Measurements from ENCODE around the gene GAD1.

GAD1 gene

GRCh38 chr2:170887896-170888295 is 71.2 kb downstream of the GAD1 start:
- no peaks in the 10 kb centered on the region for H3K4me1 ChIP-seq
- H3K9ac ChIP-seq = no peak overlapping the region
- no peak for TF ChIP-seq Cebpa-rat (IDR thresholded peaks at IDR 0.05)
- H3K27me3 ChIP-seq = no peaks in the 10 kb centered on the region
- no peak overlapping the region for H3K4me3 ChIP-seq
- H3K36me3 ChIP-seq = no peaks in the 10 kb centered on the region
- no peak overlapping the region for H3K27ac ChIP-seq
- peaks cover 0 to 5% (median 0%) of the 10 kb centered on the region in 11 experiments; a peak in 1 of 22 replicates for H3K9me3 ChIP-seq (replicated peaks in 1 of 11)
- no peaks in the 10 kb centered on the region for H4K20me1 ChIP-seq
- H3K4me2 ChIP-seq = no peak overlapping the region

GRCh38 chr2:170891893-170892292 is 75.2 kb downstream of the GAD1 start:
- no peak overlapping the region for H3K4me2 ChIP-seq
- no peaks in the 10 kb centered on the region for H3K27me3 ChIP-seq
- no peaks in the 10 kb centered on the region for H4K20me1 ChIP-seq
- no peak for TF ChIP-seq Cebpa-rat (IDR thresholded peaks at IDR 0.05)
- no peaks in the 10 kb centered on the region for H3K36me3 ChIP-seq
- peaks cover 0 to 2% (median 0%) of the 10 kb centered on the region in 11 experiments; a peak in 1 of 22 replicates for H3K9me3 ChIP-seq (replicated peaks in 1 of 11)
- no peak overlapping the region for H3K4me3 ChIP-seq
- no peaks in the 10 kb centered on the region for H3K4me1 ChIP-seq
- H3K9ac ChIP-seq = no peak overlapping the region
- H3K27ac ChIP-seq = no peak overlapping the region

DNA sequence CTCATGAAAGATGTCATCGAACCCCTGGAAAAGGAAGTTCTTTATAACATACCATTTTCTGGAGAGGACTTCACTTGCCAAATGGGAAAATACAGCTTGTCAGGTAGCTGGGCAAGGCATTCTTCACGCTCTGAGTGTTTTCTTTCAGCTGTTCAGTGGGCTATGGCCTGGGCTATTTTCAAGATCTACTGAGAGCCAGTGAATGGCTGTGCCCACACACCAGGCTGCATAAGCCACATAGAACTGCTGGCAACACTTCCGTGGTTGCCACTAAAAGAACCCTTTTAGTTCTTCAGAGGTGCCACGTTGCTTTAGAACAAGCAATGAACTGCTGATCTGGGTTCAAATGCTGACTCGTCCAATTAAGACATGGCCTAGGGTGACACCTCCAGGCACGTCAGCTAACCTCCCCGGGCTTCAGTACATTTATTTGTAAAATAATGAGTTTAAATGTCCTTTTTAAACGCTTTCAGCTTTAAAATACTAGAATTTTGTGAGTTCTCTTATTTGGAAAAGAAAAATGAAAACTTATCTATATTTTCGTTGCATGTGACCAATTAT is 75.8 kb downstream of the GAD1 start:
- Histone ChIP-seq H3K9ac (no peak overlapping the region), H3K27me3 (no peaks in the 10 kb centered on the region), H3K9me3 (replicated peaks in 1 of 11) (no peaks in the 10 kb centered on the region), H3K4me2 (no peak overlapping the region), H4K20me1 (no peaks in the 10 kb centered on the region), H3K4me3 (no peak overlapping the region), H3K27ac (no peak overlapping the region), H3K4me1 (no peaks in the 10 kb centered on the region), H3K36me3 (no peaks in the 10 kb centered on the region)
- no peak for TF ChIP-seq Cebpa-rat (IDR thresholded peaks at IDR 0.05)

GRCh38 chr2:170895023-170895757 is 78.5 kb downstream of the GAD1 start:
- Histone ChIP-seq H3K9ac (no peak overlapping the region), H3K27me3 (no peaks in the 10 kb centered on the region), H3K9me3 (replicated peaks in 1 of 11) (no peaks in the 10 kb centered on the region), H3K36me3 (no peaks in the 10 kb centered on the region), H4K20me1 (no peaks in the 10 kb centered on the region), H3K4me1 (no peaks in the 10 kb centered on the region), H3K4me3 (no peak overlapping the region), H3K4me2 (no peak overlapping the region), H3K27ac (no peak overlapping the region)
- no peak for TF ChIP-seq Cebpa-rat (IDR thresholded peaks at IDR 0.05)

DNA sequence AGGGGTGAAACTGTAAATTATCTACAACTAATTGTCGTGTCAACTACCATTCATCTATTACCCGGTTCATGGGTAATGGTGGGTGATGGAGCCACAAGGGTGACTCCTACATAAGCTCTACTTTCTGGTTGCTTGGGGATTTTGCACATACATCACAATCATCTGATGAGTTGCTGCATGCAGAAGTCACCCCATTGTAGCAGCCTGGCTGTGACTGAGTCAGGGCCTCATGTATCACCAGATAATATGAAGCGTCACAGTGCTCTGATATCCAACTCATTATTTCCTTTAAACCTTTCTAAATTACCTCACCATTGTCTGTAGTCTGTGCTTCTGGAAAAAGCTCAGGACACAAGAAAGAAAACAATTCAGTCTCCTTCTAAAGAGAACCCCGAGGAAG is 79.9 kb downstream of the GAD1 start:
- no peak for TF ChIP-seq Cebpa-rat (IDR thresholded peaks at IDR 0.05)
- Histone ChIP-seq H3K9me3 (replicated peaks in 1 of 11) (no peaks in the 10 kb centered on the region), H3K27me3 (no peaks in the 10 kb centered on the region), H3K4me1 (no peaks in the 10 kb centered on the region), H3K4me2 (no peak overlapping the region), H3K27ac (no peak overlapping the region), H3K36me3 (no peaks in the 10 kb centered on the region), H3K4me3 (no peak overlapping the region), H4K20me1 (no peaks in the 10 kb centered on the region), H3K9ac (no peak overlapping the region)

DNA sequence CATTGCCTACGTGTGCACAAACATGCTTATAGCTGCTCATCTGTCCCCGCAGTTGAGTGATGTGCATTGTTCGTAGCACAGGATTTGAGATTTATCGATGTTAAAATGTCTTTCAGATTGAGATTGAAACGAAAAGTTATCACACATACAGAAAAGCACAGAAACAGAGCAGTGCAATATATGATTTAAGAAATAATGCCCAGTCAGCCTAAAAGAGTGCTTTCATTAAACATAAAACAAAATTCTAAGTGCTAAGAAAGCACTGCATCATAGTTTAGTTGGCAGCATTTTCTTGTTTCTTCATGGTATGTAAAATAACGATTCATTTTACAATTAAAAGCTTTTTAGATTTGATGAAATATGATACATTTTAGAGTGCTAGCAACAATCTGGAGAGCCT is 80.4 kb downstream of the GAD1 start:
- no peak overlapping the region for H3K27ac ChIP-seq
- H3K9ac ChIP-seq = no peak overlapping the region
- no peaks in the 10 kb centered on the region for H3K4me1 ChIP-seq
- H3K4me3 ChIP-seq = no peak overlapping the region
- no peaks in the 10 kb centered on the region for H4K20me1 ChIP-seq
- H3K9me3 ChIP-seq (replicated peaks in 1 of 11) = no peaks in the 10 kb centered on the region
- H3K36me3 ChIP-seq = no peaks in the 10 kb centered on the region
- H3K4me2 ChIP-seq = no peak overlapping the region
- no peaks in the 10 kb centered on the region for H3K27me3 ChIP-seq
- no peak for TF ChIP-seq Cebpa-rat (IDR thresholded peaks at IDR 0.05)

DNA sequence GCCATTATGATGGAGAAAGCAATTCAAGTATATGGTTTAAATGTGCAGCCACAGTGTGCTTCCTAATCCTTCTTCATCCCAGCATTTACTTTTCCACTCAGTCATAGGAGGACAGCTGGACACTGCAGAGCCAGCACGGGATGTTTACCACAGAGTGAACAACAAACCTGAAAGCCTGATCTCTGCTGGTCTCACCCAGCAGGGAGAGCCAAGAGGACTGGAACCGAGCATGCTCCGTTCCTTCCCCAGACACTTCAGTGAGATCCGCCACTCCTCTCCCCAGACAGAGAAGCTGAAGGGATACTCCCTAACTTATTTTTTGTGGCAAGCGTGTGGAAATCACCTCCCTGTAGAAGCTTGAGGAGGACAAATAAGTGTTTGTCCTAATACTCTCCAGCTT is 89.2 kb downstream of the GAD1 start:
- no peak overlapping the region for H3K27ac ChIP-seq
- no peak overlapping the region for H3K4me3 ChIP-seq
- no peak overlapping the region for H3K4me2 ChIP-seq
- H3K9me3 ChIP-seq (replicated peaks in 1 of 11) = peaks cover 29 to 53% (median 35%) of the 10 kb centered on the region in 11 experiments
- H3K27me3 ChIP-seq = no peaks in the 10 kb centered on the region
- no peak overlapping the region for H3K9ac ChIP-seq
- no peak for TF ChIP-seq Cebpa-rat (IDR thresholded peaks at IDR 0.05)
- H4K20me1 ChIP-seq = no peaks in the 10 kb centered on the region
- H3K4me1 ChIP-seq = no peaks in the 10 kb centered on the region
- H3K36me3 ChIP-seq = no peaks in the 10 kb centered on the region
